ENCODE results near the gene ANXA5.

DNA sequence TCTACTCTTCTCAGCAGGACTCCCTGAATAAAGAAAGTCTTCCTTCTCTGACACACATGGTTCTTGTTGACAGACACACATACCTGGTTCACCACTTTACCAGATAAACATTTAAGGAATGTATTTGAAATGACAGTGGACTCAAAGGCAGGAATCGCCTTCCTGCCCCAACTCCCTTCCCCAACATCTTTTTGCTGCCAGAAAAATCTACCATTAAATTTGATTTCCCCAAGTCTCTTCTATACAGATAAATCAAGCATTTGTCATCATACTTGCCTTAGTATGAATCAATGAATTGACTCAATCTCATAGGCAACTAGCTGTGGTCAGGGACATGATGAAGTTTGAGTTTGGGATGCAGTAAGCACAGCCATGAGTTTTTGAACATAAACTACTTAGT, 23.3 kb upstream of the ANXA5 start:
- no peak for TF ChIP-seq EZH2 (IDR thresholded peaks at IDR 0.05; ENCODE audit: low read depth, unreplicated experiment)
- TF ChIP-seq, protein P1, sequence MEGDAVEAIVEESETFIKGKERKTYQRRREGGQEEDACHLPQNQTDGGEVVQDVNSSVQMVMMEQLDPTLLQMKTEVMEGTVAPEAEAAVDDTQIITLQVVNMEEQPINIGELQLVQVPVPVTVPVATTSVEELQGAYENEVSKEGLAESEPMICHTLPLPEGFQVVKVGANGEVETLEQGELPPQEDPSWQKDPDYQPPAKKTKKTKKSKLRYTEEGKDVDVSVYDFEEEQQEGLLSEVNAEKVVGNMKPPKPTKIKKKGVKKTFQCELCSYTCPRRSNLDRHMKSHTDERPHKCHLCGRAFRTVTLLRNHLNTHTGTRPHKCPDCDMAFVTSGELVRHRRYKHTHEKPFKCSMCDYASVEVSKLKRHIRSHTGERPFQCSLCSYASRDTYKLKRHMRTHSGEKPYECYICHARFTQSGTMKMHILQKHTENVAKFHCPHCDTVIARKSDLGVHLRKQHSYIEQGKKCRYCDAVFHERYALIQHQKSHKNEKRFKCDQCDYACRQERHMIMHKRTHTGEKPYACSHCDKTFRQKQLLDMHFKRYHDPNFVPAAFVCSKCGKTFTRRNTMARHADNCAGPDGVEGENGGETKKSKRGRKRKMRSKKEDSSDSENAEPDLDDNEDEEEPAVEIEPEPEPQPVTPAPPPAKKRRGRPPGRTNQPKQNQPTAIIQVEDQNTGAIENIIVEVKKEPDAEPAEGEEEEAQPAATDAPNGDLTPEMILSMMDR (conservative IDR thresholded peaks at IDR 0.05; ENCODE audit: low read depth in 2 of 2), result no peak
- no peak for TF ChIP-seq POLR2AphosphoS5 (IDR thresholded peaks at IDR 0.05; ENCODE audit: low read depth)
- no peak for TF ChIP-seq ZNF114 (CRISPR knock-in tag; IDR thresholded peaks at IDR 0.05)
- no peak for TF ChIP-seq STAT1 (IDR thresholded peaks at IDR 0.05; ENCODE audit: unreplicated experiment)
- TF ChIP-seq CREB1 (CRISPR knock-in tag; IDR thresholded peaks at IDR 0.05; ENCODE audit: low read depth), result no peak
- TF ChIP-seq ETS1 (IDR thresholded peaks at IDR 0.05), result no peak
- no peak for TF ChIP-seq EZH2phosphoT487 (IDR thresholded peaks at IDR 0.05; ENCODE audit: unreplicated experiment)
- TF ChIP-seq, protein P2, sequence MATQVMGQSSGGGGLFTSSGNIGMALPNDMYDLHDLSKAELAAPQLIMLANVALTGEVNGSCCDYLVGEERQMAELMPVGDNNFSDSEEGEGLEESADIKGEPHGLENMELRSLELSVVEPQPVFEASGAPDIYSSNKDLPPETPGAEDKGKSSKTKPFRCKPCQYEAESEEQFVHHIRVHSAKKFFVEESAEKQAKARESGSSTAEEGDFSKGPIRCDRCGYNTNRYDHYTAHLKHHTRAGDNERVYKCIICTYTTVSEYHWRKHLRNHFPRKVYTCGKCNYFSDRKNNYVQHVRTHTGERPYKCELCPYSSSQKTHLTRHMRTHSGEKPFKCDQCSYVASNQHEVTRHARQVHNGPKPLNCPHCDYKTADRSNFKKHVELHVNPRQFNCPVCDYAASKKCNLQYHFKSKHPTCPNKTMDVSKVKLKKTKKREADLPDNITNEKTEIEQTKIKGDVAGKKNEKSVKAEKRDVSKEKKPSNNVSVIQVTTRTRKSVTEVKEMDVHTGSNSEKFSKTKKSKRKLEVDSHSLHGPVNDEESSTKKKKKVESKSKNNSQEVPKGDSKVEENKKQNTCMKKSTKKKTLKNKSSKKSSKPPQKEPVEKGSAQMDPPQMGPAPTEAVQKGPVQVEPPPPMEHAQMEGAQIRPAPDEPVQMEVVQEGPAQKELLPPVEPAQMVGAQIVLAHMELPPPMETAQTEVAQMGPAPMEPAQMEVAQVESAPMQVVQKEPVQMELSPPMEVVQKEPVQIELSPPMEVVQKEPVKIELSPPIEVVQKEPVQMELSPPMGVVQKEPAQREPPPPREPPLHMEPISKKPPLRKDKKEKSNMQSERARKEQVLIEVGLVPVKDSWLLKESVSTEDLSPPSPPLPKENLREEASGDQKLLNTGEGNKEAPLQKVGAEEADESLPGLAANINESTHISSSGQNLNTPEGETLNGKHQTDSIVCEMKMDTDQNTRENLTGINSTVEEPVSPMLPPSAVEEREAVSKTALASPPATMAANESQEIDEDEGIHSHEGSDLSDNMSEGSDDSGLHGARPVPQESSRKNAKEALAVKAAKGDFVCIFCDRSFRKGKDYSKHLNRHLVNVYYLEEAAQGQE (IDR thresholded peaks at IDR 0.05; ENCODE audit: unreplicated experiment), result no peak
